Prostate gland (tissue), 2 donors: ENCODE data around the gene PTPRO. TPM values are rescaled to one million over a fixed set of nuclear protein-coding genes. Genes with fewer than 3 reads are reported as not detected.

Experiments used
- DNase-seq: peaks from one replicate; pipeline ENCODE4 v3.0.0-alpha.2; 2019; ENCODE audit warnings: low spot score
- H3K27ac ChIP-seq, 2 donors: fragments of 200-600 bp; sonication (generic); 2 replicates each; pipeline ENCODE4 v1.5.1; 2017 to 2019
- H3K27me3 ChIP-seq: fragments of 200-600 bp; sonication (generic); replicated peaks from 2 replicates; pipeline ENCODE4 v1.5.1; 2019; ENCODE audit not compliant: insufficient read depth
- H3K36me3 ChIP-seq, 2 donors: fragments of 200-600 bp; sonication (generic); 1 replicate in 1 of 2; 2 replicates in 1 of 2; pipeline versions ENCODE4 v1.5.1 to v1.8.1; 2017 to 2019
- H3K4me1 ChIP-seq: fragments of 200-600 bp; sonication (generic); replicated peaks from 2 replicates; pipeline ENCODE4 v1.5.1; 2019
- H3K4me3 ChIP-seq, 2 donors: fragments of 200-600 bp; sonication (generic); 2 replicates each; pipeline ENCODE4 v1.5.1; 2017 to 2019
- H3K9me3 ChIP-seq: fragments of 200-600 bp; sonication (generic); 2 replicates; pipeline ENCODE4 v1.5.1; 2017
- POLR2A ChIP-seq: fragments of 450-650 bp; IDR thresholded peaks from one replicate; pipeline ENCODE4 v1.6.1; 2016; ENCODE audit warnings: antibody characterized with exemption, mild to moderate bottlenecking
- POLR2AphosphoS5 ChIP-seq: sonication (generic); formaldehyde crosslinking; IDR thresholded peaks from one replicate; pipeline ENCODE4 v1.6.1; 2017; ENCODE audit warnings: antibody characterized with exemption
- WGBS: methylation state at CpG from one replicate; pipeline ENCODE4 v1.1.5; 2018; 5-methylcytosine and 5-hydroxymethylcytosine counted together
- intact Hi-C: fragments of 100-400 bp; cut with DNase I; formaldehyde crosslinking; loops from one replicate; pipeline ENCODE4 v1.14.2; 2022
- total RNA-seq, 2 donors: library from RNA; depleted of rRNA; stranded (reverse); fragments of >200 nt; gene quantifications; one replicate each; pipeline ENCODE4 v1.1.0, GENCODE V29; 2016
- TF ChIP-seq, protein P1 (sequence below), 4 experiments: fragments of 200-600 bp in 2 of 4; fragments of 450-650 bp in 2 of 4; sonication (generic) in 2 of 4; IDR thresholded peaks; 1 replicate in 3 of 4; 2 replicates in 1 of 4; pipeline ENCODE4 v1.5.1; 2016 to 2019; ENCODE audit warnings: antibody characterized with exemption in 4 of 4, mild to moderate bottlenecking in 2 of 4, moderate library complexity in 2 of 4

PTPRO gene
- total RNA-seq, 2 donors from 2014 or later, result 0.55 to 1.4 TPM

DNA sequence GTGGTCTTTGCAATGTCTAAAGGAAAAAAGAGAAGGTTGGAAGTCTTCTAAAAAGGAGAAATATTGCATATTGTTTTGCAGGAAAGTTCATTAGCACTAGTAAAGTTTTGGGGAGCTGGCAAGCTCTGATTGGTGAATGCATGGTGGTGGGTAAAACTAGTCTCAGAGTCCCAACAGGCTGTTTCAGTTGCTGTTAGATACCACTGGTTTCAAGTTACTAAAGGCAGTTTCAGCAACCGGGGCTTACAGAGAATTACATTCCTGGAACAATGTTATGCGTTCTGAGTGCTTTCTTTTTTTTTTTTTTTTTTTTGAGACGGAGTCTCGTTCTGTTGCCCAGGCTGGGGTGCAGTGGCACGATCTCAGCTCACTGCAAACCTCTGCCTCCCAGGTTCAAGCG is 258.7 kb downstream of the PTPRO start:
- H3K9me3 ChIP-seq, result no peaks in the 10 kb centered on the region
- WGBS, result 44% methylated on average over 6 of the region's 6 CpGs
- TF ChIP-seq POLR2A, result no peak
- no peak for TF ChIP-seq POLR2AphosphoS5
- TF ChIP-seq, protein P1, sequence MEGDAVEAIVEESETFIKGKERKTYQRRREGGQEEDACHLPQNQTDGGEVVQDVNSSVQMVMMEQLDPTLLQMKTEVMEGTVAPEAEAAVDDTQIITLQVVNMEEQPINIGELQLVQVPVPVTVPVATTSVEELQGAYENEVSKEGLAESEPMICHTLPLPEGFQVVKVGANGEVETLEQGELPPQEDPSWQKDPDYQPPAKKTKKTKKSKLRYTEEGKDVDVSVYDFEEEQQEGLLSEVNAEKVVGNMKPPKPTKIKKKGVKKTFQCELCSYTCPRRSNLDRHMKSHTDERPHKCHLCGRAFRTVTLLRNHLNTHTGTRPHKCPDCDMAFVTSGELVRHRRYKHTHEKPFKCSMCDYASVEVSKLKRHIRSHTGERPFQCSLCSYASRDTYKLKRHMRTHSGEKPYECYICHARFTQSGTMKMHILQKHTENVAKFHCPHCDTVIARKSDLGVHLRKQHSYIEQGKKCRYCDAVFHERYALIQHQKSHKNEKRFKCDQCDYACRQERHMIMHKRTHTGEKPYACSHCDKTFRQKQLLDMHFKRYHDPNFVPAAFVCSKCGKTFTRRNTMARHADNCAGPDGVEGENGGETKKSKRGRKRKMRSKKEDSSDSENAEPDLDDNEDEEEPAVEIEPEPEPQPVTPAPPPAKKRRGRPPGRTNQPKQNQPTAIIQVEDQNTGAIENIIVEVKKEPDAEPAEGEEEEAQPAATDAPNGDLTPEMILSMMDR (IDR thresholded peaks at IDR 0.05), result no peak
- intact Hi-C loops, result loop anchor here (10.0 kb wide), 1 partner anchor 306 kb away; no protein-coding TSS in a partner anchor
- H3K27me3 ChIP-seq, result peaks cover 3% of the 10 kb centered on the region
- DNase-seq, result no peak
- no peak overlapping the region for H3K27ac ChIP-seq
- H3K4me3 ChIP-seq, result no peak overlapping the region
- H3K36me3 ChIP-seq, result no peaks in the 10 kb centered on the region
- no peaks in the 10 kb centered on the region for H3K4me1 ChIP-seq

DNA sequence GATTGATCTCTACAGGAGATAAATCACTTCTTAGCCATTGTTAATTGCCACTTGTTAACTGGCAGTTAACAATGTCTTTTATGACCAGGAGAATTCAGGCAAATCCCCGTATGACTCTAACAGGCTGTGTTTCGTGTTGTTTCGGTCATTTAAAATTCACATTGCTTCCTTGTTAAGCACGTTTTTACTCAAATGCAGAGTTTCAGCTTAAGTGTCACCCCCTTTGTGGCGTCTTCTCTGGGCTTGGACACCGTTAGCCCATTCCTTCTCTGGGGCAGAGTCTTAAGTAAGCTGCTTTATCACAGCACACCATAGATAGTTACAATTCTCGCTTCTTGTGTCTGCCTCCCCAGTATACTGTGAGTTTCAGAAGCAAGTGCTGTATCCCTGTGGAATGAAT is 261.5 kb downstream of the PTPRO start:
- H3K4me1 ChIP-seq, result no peaks in the 10 kb centered on the region
- intact Hi-C loops, result loop anchor here (10.0 kb wide), 1 partner anchor 309 kb away; no protein-coding TSS in a partner anchor
- 64% methylated on average over 7 of the region's 7 CpGs for WGBS
- DNase-seq, result no peak
- H3K4me3 ChIP-seq, result no peak overlapping the region
- no peak for TF ChIP-seq POLR2AphosphoS5
- TF ChIP-seq POLR2A, result no peak
- TF ChIP-seq, protein P1 (IDR thresholded peaks at IDR 0.05), result no peak
- H3K27ac ChIP-seq, result no peak overlapping the region
- H3K9me3 ChIP-seq, result no peaks in the 10 kb centered on the region
- peaks cover 2% of the 10 kb centered on the region for H3K27me3 ChIP-seq
- H3K36me3 ChIP-seq, result no peaks in the 10 kb centered on the region

DNA sequence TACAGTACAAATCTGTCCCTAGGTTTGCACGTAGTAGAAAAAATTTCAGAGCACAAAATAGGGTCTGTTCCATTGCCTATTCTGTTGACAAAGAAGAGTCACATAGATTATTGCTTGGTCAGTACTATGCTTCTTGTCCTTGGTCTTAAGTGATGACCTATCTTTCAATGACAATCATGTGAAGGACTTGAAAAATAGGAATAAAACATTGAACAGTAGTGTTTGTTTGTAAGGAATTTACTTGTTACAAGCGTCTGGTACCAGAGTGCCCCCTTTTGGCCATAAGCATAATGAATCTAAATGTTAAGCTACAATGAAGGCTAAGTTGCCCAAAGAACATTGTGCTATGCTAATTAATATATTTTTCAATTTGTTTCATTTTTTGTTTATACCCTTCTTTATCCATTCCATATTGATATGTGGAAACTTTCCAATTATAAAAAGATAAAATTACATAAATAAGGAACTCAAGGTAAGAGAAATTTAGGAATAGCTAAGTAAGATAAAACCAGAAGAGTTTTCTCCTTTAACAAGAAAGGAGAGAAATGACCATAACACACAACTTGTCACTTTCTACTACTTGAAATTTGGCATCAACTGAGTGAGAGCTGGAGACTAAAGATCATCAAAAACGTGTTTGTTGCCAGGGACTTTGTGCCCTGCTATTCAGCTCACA is 262.2 kb downstream of the PTPRO start:
- Histone ChIP-seq H3K27ac (no peak overlapping the region), H3K4me3 (no peak overlapping the region), H3K27me3 (no peaks in the 10 kb centered on the region), H3K9me3 (no peaks in the 10 kb centered on the region), H3K36me3 (no peaks in the 10 kb centered on the region), H3K4me1 (no peaks in the 10 kb centered on the region)
- intact Hi-C loops, result loop anchor here (10.0 kb wide), 1 partner anchor 310 kb away; no protein-coding TSS in a partner anchor
- TF ChIP-seq POLR2AphosphoS5 (no peak), POLR2A (no peak)
- TF ChIP-seq, protein P1 (IDR thresholded peaks at IDR 0.05), result peak in 3 of 4 experiments; percentile 24 to 69 (median 51)
- WGBS, result 37% methylated on average over 3 of the region's 3 CpGs
- peak; percentile 17 for DNase-seq

DNA sequence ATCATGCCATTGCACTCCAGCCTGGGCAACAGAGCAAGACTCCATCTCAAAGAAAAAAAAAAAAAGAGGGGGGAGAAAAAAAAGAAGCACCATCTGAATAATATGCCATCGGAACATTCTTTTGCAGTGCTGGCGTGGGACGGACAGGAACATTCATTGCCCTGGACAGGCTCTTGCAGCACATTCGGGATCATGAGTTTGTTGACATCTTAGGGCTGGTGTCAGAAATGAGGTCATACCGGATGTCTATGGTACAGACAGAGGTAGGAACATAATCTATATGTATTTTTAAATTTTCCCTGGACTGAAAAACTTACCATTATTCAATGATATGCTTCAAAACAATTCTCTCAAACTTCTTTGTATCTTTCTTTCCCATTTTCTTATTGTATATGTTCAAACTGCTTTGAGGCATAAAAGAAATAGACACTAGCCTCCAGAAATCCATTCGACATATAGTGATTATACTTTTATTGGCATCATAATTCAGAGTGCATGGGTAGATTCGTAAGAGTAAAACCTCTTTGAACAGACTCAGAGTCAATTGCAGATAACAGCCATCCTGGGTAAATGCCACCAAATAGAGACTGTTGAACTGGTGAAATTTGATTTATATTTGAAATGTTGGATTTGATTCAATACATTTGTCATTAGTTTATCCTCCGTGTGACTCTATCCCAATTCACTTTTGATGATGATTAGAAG is 267.2 kb downstream of the PTPRO start:
- Histone ChIP-seq H3K4me3 (no peak overlapping the region), H3K4me1 (no peaks in the 10 kb centered on the region), H3K27me3 (no peaks in the 10 kb centered on the region), H3K36me3 (no peaks in the 10 kb centered on the region), H3K27ac (no peak overlapping the region), H3K9me3 (no peaks in the 10 kb centered on the region)
- intact Hi-C loops, result loop anchor here (1.0 to 10.0 kb wide), 2 partner anchors 267 to 315 kb away; no protein-coding TSS in a partner anchor
- WGBS, result 75% methylated on average over 8 of the region's 8 CpGs
- TF ChIP-seq POLR2AphosphoS5, result no peak
- TF ChIP-seq, protein P1 (IDR thresholded peaks at IDR 0.05), result no peak
- TF ChIP-seq POLR2A, result no peak
- DNase-seq, result no peak
